ENCODE data around the gene LIX1.

Gene LIX1

GRCh38 chr5:97120195-97120594 is 22.2 kb downstream of the LIX1 start:
- Histone ChIP-seq H3K23ac (ENCODE audit: low read length in 2 of 2) (no peak overlapping the region), H3K4me2 (ENCODE audit: low read length, poor library complexity, severe bottlenecking) (no peak overlapping the region), H2BK120ac (ENCODE audit: low read depth, low read length) (no peak overlapping the region), H3K18ac (ENCODE audit: low read depth in 1 of 2, low read length in 2 of 2) (no peak overlapping the region), H3K9ac (ENCODE audit: low read length) (no peak overlapping the region), H2BK12ac (ENCODE audit: low read length in 2 of 2) (no peak overlapping the region), H3K36me3 (ENCODE audit: control insufficient read depth in 1 of 2, insufficient read depth in 2 of 2, low read depth in 1 of 2, low read length in 2 of 2) (no peaks in the 10 kb centered on the region), H3K14ac (ENCODE audit: low read length in 2 of 2) (no peak overlapping the region), H2AFZ (ENCODE audit: low read depth, low read length) (no peak overlapping the region), H2BK5ac (ENCODE audit: low read depth, low read length, poor library complexity, severe bottlenecking) (no peak overlapping the region), H2AK5ac (ENCODE audit: low read length, severe bottlenecking) (no peak overlapping the region), H3K79me1 (replicated peaks; ENCODE audit: low read length, poor library complexity, severe bottlenecking) (no peaks in the 10 kb centered on the region), H3K4me3 (ENCODE audit: insufficient read depth in 1 of 2, low read depth in 1 of 2, low read length in 2 of 2) (no peak overlapping the region), H3K4ac (ENCODE audit: low read depth in 1 of 2, low read length in 2 of 2) (no peak overlapping the region), H3K27me3 (ENCODE audit: control insufficient read depth in 1 of 2, insufficient read depth in 1 of 2, low read length in 2 of 2) (peaks cover 0 to 18% of the 10 kb centered on the region in 2 experiments), H4K8ac (ENCODE audit: low read length) (no peak overlapping the region), H3K9me3 (ENCODE audit: control insufficient read depth, low read length) (no peaks in the 10 kb centered on the region), H4K91ac (ENCODE audit: low read length) (no peak overlapping the region), H2BK15ac (ENCODE audit: low read depth, poor library complexity, severe bottlenecking) (no peak overlapping the region), H3K27ac (ENCODE audit: low read length, poor library complexity, severe bottlenecking) (no peak overlapping the region), H3K4me1 (ENCODE audit: control insufficient read depth, insufficient read depth, low read depth, low read length) (no peaks in the 10 kb centered on the region)
- DNase-seq, result no peak
- 77% methylated on average over 2 of the region's 2 CpGs for WGBS

GRCh38 chr5:97119007-97119390 is 23.4 kb downstream of the LIX1 start:
- H4K91ac ChIP-seq (ENCODE audit: low read length), result no peak overlapping the region
- H2BK120ac ChIP-seq (ENCODE audit: low read depth, low read length), result no peak overlapping the region
- DNase-seq, result no peak
- no peaks in the 10 kb centered on the region for H3K36me3 ChIP-seq (ENCODE audit: control insufficient read depth in 1 of 2, insufficient read depth in 2 of 2, low read depth in 1 of 2, low read length in 2 of 2)
- H3K4ac ChIP-seq (ENCODE audit: low read depth in 1 of 2, low read length in 2 of 2), result no peak overlapping the region
- H3K9me3 ChIP-seq (ENCODE audit: control insufficient read depth, low read length), result no peaks in the 10 kb centered on the region
- H4K8ac ChIP-seq (ENCODE audit: low read length), result no peak overlapping the region
- H3K27me3 ChIP-seq (ENCODE audit: control insufficient read depth in 1 of 2, insufficient read depth in 1 of 2, low read length in 2 of 2), result peaks cover 0 to 17% of the 10 kb centered on the region in 2 experiments
- H3K79me1 ChIP-seq (replicated peaks; ENCODE audit: low read length, poor library complexity, severe bottlenecking), result no peaks in the 10 kb centered on the region
- H3K4me3 ChIP-seq (ENCODE audit: insufficient read depth in 1 of 2, low read depth in 1 of 2, low read length in 2 of 2), result no peak overlapping the region
- no peak overlapping the region for H3K18ac ChIP-seq (ENCODE audit: low read depth in 1 of 2, low read length in 2 of 2)
- no peak overlapping the region for H3K4me2 ChIP-seq (ENCODE audit: low read length, poor library complexity, severe bottlenecking)
- no peak overlapping the region for H2BK5ac ChIP-seq (ENCODE audit: low read depth, low read length, poor library complexity, severe bottlenecking)
- H2AFZ ChIP-seq (ENCODE audit: low read depth, low read length), result no peak overlapping the region
- H2AK5ac ChIP-seq (ENCODE audit: low read length, severe bottlenecking), result no peak overlapping the region
- no peak overlapping the region for H3K9ac ChIP-seq (ENCODE audit: low read length)
- H2BK15ac ChIP-seq (ENCODE audit: low read depth, poor library complexity, severe bottlenecking), result no peak overlapping the region
- 93% methylated on average over 2 of the region's 2 CpGs for WGBS
- H3K4me1 ChIP-seq (ENCODE audit: control insufficient read depth, insufficient read depth, low read depth, low read length), result no peaks in the 10 kb centered on the region
- no peak overlapping the region for H3K27ac ChIP-seq (ENCODE audit: low read length, poor library complexity, severe bottlenecking)
- no peak overlapping the region for H3K14ac ChIP-seq (ENCODE audit: low read length in 2 of 2)
- H3K23ac ChIP-seq (ENCODE audit: low read length in 2 of 2), result no peak overlapping the region
- no peak overlapping the region for H2BK12ac ChIP-seq (ENCODE audit: low read length in 2 of 2)

GRCh38 chr5:97118261-97119006 is 24.0 kb downstream of the LIX1 start:
- Histone ChIP-seq H2AK5ac (ENCODE audit: low read length, severe bottlenecking) (no peak overlapping the region), H3K4me3 (ENCODE audit: insufficient read depth in 1 of 2, low read depth in 1 of 2, low read length in 2 of 2) (no peak overlapping the region), H2BK12ac (ENCODE audit: low read length in 2 of 2) (no peak overlapping the region), H3K18ac (ENCODE audit: low read depth in 1 of 2, low read length in 2 of 2) (no peak overlapping the region), H3K23ac (ENCODE audit: low read length in 2 of 2) (no peak overlapping the region), H3K4me1 (ENCODE audit: control insufficient read depth, insufficient read depth, low read depth, low read length) (no peaks in the 10 kb centered on the region), H4K8ac (ENCODE audit: low read length) (no peak overlapping the region), H2BK15ac (ENCODE audit: low read depth, poor library complexity, severe bottlenecking) (no peak overlapping the region), H2BK5ac (ENCODE audit: low read depth, low read length, poor library complexity, severe bottlenecking) (no peak overlapping the region), H3K14ac (ENCODE audit: low read length in 2 of 2) (no peak overlapping the region), H3K9ac (ENCODE audit: low read length) (no peak overlapping the region), H2AFZ (ENCODE audit: low read depth, low read length) (no peak overlapping the region), H3K36me3 (ENCODE audit: control insufficient read depth in 1 of 2, insufficient read depth in 2 of 2, low read depth in 1 of 2, low read length in 2 of 2) (no peaks in the 10 kb centered on the region), H4K91ac (ENCODE audit: low read length) (no peak overlapping the region), H2BK120ac (ENCODE audit: low read depth, low read length) (no peak overlapping the region), H3K27me3 (ENCODE audit: control insufficient read depth in 1 of 2, insufficient read depth in 1 of 2, low read length in 2 of 2) (peaks cover 0 to 14% of the 10 kb centered on the region in 2 experiments), H3K4me2 (ENCODE audit: low read length, poor library complexity, severe bottlenecking) (no peak overlapping the region), H3K27ac (ENCODE audit: low read length, poor library complexity, severe bottlenecking) (no peak overlapping the region), H3K4ac (ENCODE audit: low read depth in 1 of 2, low read length in 2 of 2) (no peak overlapping the region), H3K9me3 (ENCODE audit: control insufficient read depth, low read length) (no peaks in the 10 kb centered on the region), H3K79me1 (replicated peaks; ENCODE audit: low read length, poor library complexity, severe bottlenecking) (no peaks in the 10 kb centered on the region)
- DNase-seq, result no peak
- 59% methylated on average over 1 of the region's 2 CpGs for WGBS

GRCh38 chr5:97115932-97116331 is 26.5 kb downstream of the LIX1 start:
- H3K9ac ChIP-seq (ENCODE audit: low read length), result no peak overlapping the region
- H2BK5ac ChIP-seq (ENCODE audit: low read depth, low read length, poor library complexity, severe bottlenecking), result no peak overlapping the region
- no peaks in the 10 kb centered on the region for H3K36me3 ChIP-seq (ENCODE audit: control insufficient read depth in 1 of 2, insufficient read depth in 2 of 2, low read depth in 1 of 2, low read length in 2 of 2)
- no peak overlapping the region for H2AK5ac ChIP-seq (ENCODE audit: low read length, severe bottlenecking)
- H3K4me2 ChIP-seq (ENCODE audit: low read length, poor library complexity, severe bottlenecking), result no peak overlapping the region
- H4K8ac ChIP-seq (ENCODE audit: low read length), result no peak overlapping the region
- no peaks in the 10 kb centered on the region for H3K9me3 ChIP-seq (ENCODE audit: control insufficient read depth, low read length)
- no peak overlapping the region for H3K23ac ChIP-seq (ENCODE audit: low read length in 2 of 2)
- H3K4me1 ChIP-seq (ENCODE audit: control insufficient read depth, insufficient read depth, low read depth, low read length), result no peaks in the 10 kb centered on the region
- H3K4me3 ChIP-seq (ENCODE audit: insufficient read depth in 1 of 2, low read depth in 1 of 2, low read length in 2 of 2), result no peak overlapping the region
- H2AFZ ChIP-seq (ENCODE audit: low read depth, low read length), result no peak overlapping the region
- no peak overlapping the region for H2BK15ac ChIP-seq (ENCODE audit: low read depth, poor library complexity, severe bottlenecking)
- no peaks in the 10 kb centered on the region for H3K27me3 ChIP-seq (ENCODE audit: control insufficient read depth in 1 of 2, insufficient read depth in 1 of 2, low read length in 2 of 2)
- H4K91ac ChIP-seq (ENCODE audit: low read length), result no peak overlapping the region
- no peak overlapping the region for H3K18ac ChIP-seq (ENCODE audit: low read depth in 1 of 2, low read length in 2 of 2)
- no peaks in the 10 kb centered on the region for H3K79me1 ChIP-seq (replicated peaks; ENCODE audit: low read length, poor library complexity, severe bottlenecking)
- no peak for DNase-seq
- no peak overlapping the region for H2BK12ac ChIP-seq (ENCODE audit: low read length in 2 of 2)
- no peak overlapping the region for H3K14ac ChIP-seq (ENCODE audit: low read length in 2 of 2)
- 39% methylated on average over 7 of the region's 9 CpGs for WGBS
- no peak overlapping the region for H3K27ac ChIP-seq (ENCODE audit: low read length, poor library complexity, severe bottlenecking)
- H2BK120ac ChIP-seq (ENCODE audit: low read depth, low read length), result no peak overlapping the region
- H3K4ac ChIP-seq (ENCODE audit: low read depth in 1 of 2, low read length in 2 of 2), result no peak overlapping the region
